DMS 273 treated with DMSO at 0.1 percent for 48 hours (cell line): Measurements from ENCODE around the gene HES3.

ENCODE experiments used
- DNase-seq: peaks from one replicate; lab custom pipeline; 2025; lab: John Stamatoyannopoulos, UW

HES3 gene

GRCh38 chr1:6262555-6263420 lies 18.8 kb downstream of the HES3 start:
- no peak for DNase-seq

- DNase-seq = no peak
Measured at GRCh38 chr1:6263716-6264115, 19.7 kb downstream of the HES3 start.

GRCh38 chr1:6265151-6265550 lies 21.2 kb downstream of the HES3 start:
- no peak for DNase-seq

GRCh38 chr1:6266641-6267040 lies 22.7 kb downstream of the HES3 start:
- no peak for DNase-seq

GRCh38 chr1:6267686-6268322 lies 23.8 kb downstream of the HES3 start:
- DNase-seq = no peak

GRCh38 chr1:6268415-6268814 lies 24.4 kb downstream of the HES3 start:
- no peak for DNase-seq

GRCh38 chr1:6269296-6269695 lies 25.3 kb downstream of the HES3 start:
- DNase-seq = no peak

- DNase-seq = peak; percentile 66
Measured at GRCh38 chr1:6269720-6270400, 25.9 kb downstream of the HES3 start.

- DNase-seq = no peak
Measured at GRCh38 chr1:6270401-6270800, 26.4 kb downstream of the HES3 start.

- no peak for DNase-seq
Measured at GRCh38 chr1:6271006-6271405, 27.0 kb downstream of the HES3 start.

- no peak for DNase-seq
Measured at GRCh38 chr1:6271554-6271953, 27.6 kb downstream of the HES3 start.

GRCh38 chr1:6272452-6272851 lies 28.5 kb downstream of the HES3 start:
- no peak for DNase-seq

- DNase-seq = no peak
Measured at GRCh38 chr1:6272868-6273267, 28.9 kb downstream of the HES3 start.

- DNase-seq = no peak
Measured at GRCh38 chr1:6273380-6273891, 29.5 kb downstream of the HES3 start.

GRCh38 chr1:6274102-6274501 lies 30.1 kb downstream of the HES3 start:
- DNase-seq = no peak

- no peak for DNase-seq
Measured at GRCh38 chr1:6274622-6275139, 30.7 kb downstream of the HES3 start.

GRCh38 chr1:6275826-6276782 lies 32.1 kb downstream of the HES3 start:
- peak; percentile 86 for DNase-seq

- DNase-seq = no peak
Measured at GRCh38 chr1:6276811-6277555, 33.0 kb downstream of the HES3 start.

- DNase-seq = peak; percentile 75
Measured at GRCh38 chr1:6278263-6278662, 34.3 kb downstream of the HES3 start.

- no peak for DNase-seq
Measured at GRCh38 chr1:6279066-6279465, 35.1 kb downstream of the HES3 start.
